ENCODE data around the gene MPV17L2. TPM values are rescaled to one million over a fixed set of nuclear protein-coding genes. Genes with fewer than 3 reads are reported as not detected.

MPV17L2 gene
- polyA plus RNA-seq, 1 donor from 2014 or later, result 17.7 TPM

DNA sequence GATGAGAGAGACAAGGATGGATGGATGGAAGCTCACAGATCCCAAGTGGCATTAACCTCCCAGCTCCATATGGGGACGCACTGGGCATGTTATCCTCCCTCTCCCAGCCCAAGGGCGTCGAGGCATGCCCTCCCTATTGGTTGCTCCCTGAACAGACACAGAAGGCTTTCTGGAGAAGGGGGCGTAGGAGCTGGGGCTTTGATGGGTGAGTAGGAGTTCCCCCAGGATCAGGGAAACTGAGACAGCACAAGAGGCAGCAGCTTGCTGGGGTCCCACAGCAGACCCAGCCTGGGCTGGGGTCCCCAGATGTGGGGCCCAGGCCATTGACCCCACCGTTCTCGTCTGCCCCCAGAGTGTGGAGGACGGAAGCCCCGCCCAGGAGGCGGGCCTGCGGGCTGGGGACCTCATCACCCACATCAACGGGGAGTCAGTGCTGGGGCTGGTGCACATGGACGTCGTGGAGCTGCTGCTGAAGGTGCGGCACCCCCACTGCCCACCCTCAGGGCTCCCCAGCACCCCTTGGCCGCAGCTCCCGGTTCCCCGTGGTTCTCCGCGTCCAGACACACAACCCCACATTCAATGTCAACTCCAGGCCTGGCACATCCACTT is 47.5 kb upstream of the MPV17L2 start:
- Histone ChIP-seq H3K36me3 (ENCODE audit: insufficient read depth, low read length) (no peaks in the 10 kb centered on the region), H3K9ac (ENCODE audit: low read length) (no peak overlapping the region), H4K20me1 (ENCODE audit: insufficient read depth) (no peaks in the 10 kb centered on the region), H3K27ac (ENCODE audit: low read length) (no peak overlapping the region), H3K9me2 (ENCODE audit: insufficient read depth, low read length) (no peaks in the 10 kb centered on the region), H3F3A (ENCODE audit: insufficient read depth, low read length, poor library complexity, severe bottlenecking) (no peaks in the 10 kb centered on the region), H2AFZ (ENCODE audit: low read depth, low read length) (no peak overlapping the region), H3K4me3 (ENCODE audit: low read length) (no peak overlapping the region), H3K79me2 (replicated peaks; ENCODE audit: insufficient read depth, low read length) (no peaks in the 10 kb centered on the region), H3K4me2 (ENCODE audit: low read length) (no peak overlapping the region), H3K9me3 (ENCODE audit: low read length) (no peaks in the 10 kb centered on the region), H3K27me3 (ENCODE audit: insufficient read depth, low read depth, low read length) (no peaks in the 10 kb centered on the region)
- TF ChIP-seq SMC3 (conservative IDR thresholded peaks at IDR 0.05; ENCODE audit: poor library complexity) (no peak), POLR2AphosphoS5 (IDR thresholded peaks at IDR 0.05) (no peak)
- TF ChIP-seq, protein P1, sequence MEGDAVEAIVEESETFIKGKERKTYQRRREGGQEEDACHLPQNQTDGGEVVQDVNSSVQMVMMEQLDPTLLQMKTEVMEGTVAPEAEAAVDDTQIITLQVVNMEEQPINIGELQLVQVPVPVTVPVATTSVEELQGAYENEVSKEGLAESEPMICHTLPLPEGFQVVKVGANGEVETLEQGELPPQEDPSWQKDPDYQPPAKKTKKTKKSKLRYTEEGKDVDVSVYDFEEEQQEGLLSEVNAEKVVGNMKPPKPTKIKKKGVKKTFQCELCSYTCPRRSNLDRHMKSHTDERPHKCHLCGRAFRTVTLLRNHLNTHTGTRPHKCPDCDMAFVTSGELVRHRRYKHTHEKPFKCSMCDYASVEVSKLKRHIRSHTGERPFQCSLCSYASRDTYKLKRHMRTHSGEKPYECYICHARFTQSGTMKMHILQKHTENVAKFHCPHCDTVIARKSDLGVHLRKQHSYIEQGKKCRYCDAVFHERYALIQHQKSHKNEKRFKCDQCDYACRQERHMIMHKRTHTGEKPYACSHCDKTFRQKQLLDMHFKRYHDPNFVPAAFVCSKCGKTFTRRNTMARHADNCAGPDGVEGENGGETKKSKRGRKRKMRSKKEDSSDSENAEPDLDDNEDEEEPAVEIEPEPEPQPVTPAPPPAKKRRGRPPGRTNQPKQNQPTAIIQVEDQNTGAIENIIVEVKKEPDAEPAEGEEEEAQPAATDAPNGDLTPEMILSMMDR (IDR thresholded peaks at IDR 0.05; ENCODE audit: poor library complexity, severe bottlenecking), result no peak

- no peaks in the 10 kb centered on the region for H3K9me2 ChIP-seq (ENCODE audit: insufficient read depth, low read length)
- H3K4me2 ChIP-seq (ENCODE audit: low read length), result no peak overlapping the region
- H3K27ac ChIP-seq (ENCODE audit: low read length), result no peak overlapping the region
- no peak overlapping the region for H2AFZ ChIP-seq (ENCODE audit: low read depth, low read length)
- no peak overlapping the region for H3K9ac ChIP-seq (ENCODE audit: low read length)
- no peaks in the 10 kb centered on the region for H4K20me1 ChIP-seq (ENCODE audit: insufficient read depth)
- H3K36me3 ChIP-seq (ENCODE audit: insufficient read depth, low read length), result no peaks in the 10 kb centered on the region
- TF ChIP-seq POLR2AphosphoS5 (IDR thresholded peaks at IDR 0.05), result no peak
- TF ChIP-seq MXI1 (conservative IDR thresholded peaks at IDR 0.05; ENCODE audit: poor library complexity, severe bottlenecking), result no peak
- TF ChIP-seq, protein P1 (IDR thresholded peaks at IDR 0.05; ENCODE audit: poor library complexity, severe bottlenecking), result no peak
- no peak for TF ChIP-seq RAD21 (conservative IDR thresholded peaks at IDR 0.05)
- no peak for TF ChIP-seq SMC3 (conservative IDR thresholded peaks at IDR 0.05; ENCODE audit: poor library complexity)
- no peak for TF ChIP-seq REST (IDR thresholded peaks at IDR 0.05; ENCODE audit: borderline replicate concordance)
- TF ChIP-seq EP300 (conservative IDR thresholded peaks at IDR 0.05; ENCODE audit: poor library complexity, severe bottlenecking), result no peak
- TF ChIP-seq TAF1 (IDR thresholded peaks at IDR 0.05; ENCODE audit: low read depth), result no peak
- no peak for TF ChIP-seq EZH2 (IDR thresholded peaks at IDR 0.05; ENCODE audit: borderline replicate concordance, insufficient read depth, low read length, poor library complexity, severe bottlenecking)
- no peaks in the 10 kb centered on the region for H3F3A ChIP-seq (ENCODE audit: insufficient read depth, low read length, poor library complexity, severe bottlenecking)
- no peaks in the 10 kb centered on the region for H3K79me2 ChIP-seq (replicated peaks; ENCODE audit: insufficient read depth, low read length)
- no peaks in the 10 kb centered on the region for H3K27me3 ChIP-seq (ENCODE audit: insufficient read depth, low read depth, low read length)
- no peaks in the 10 kb centered on the region for H3K9me3 ChIP-seq (ENCODE audit: low read length)
- H3K4me3 ChIP-seq (ENCODE audit: low read length), result no peak overlapping the region
These were observed 45.6 kb upstream of the MPV17L2 start for GRCh38 chr19:18147396-18147795.
